ENCODE data around the gene DNAJC28.

DNA sequence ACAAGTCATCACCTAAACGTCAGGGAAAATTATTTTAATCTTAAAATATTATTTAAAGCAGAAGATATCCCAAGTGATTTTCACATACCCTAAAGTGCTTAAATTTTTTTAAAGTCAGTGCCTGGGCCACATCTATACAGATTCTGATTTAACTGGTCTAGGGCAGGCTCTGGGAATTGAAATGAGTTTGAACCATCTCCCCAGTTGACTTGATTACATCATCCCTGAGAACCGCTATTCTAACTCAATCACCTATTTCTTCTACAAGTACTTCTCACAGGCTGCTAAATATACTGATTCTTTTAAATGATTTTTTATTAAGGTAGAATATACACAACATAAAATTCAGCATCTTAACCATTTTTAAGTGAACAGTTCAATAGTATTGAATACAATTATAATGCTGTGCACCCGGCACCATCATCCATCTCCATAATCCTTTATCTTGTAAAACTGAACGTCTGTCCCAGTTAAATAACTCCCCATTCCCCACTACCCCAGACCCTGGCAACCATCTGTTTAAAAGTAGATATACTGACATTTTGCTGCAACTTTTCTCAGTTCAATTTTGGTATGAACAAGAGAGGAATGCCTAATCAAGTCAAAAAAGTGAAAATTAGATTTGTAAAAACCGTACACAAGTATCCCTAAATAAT is 30.9 kb upstream of the DNAJC28 start:
- no peak for TF ChIP-seq ZNF223 (tag by site-specific recombination; IDR thresholded peaks at IDR 0.05)
- TF ChIP-seq, protein P1, sequence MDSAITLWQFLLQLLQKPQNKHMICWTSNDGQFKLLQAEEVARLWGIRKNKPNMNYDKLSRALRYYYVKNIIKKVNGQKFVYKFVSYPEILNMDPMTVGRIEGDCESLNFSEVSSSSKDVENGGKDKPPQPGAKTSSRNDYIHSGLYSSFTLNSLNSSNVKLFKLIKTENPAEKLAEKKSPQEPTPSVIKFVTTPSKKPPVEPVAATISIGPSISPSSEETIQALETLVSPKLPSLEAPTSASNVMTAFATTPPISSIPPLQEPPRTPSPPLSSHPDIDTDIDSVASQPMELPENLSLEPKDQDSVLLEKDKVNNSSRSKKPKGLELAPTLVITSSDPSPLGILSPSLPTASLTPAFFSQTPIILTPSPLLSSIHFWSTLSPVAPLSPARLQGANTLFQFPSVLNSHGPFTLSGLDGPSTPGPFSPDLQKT (IDR thresholded peaks at IDR 0.05; ENCODE audit: borderline replicate concordance, low read depth, low read length): no peak
